Endothelial cell of umbilical vein (primary cell): ENCODE results near the gene MTO1.

Source experiments
- CTCF ChIP-seq, 2 donors: IDR thresholded peaks; 1 replicate in 1 of 2; 2 replicates in 1 of 2; pipeline ENCODE4 v1.5.1; 2011; ENCODE audit warnings: low read length in 2 of 2, mild to moderate bottlenecking in 2 of 2, moderate library complexity in 2 of 2, control low read depth in 1 of 2, inconsistent platforms in 1 of 2, low read depth in 1 of 2; ENCODE audit not compliant: insufficient read depth in 1 of 2; ENCODE audit errors: extremely low read depth in 1 of 2
- EZH2 ChIP-seq: IDR thresholded peaks from 2 replicates; pipeline ENCODE4 v1.6.1; 2012; ENCODE audit warnings: borderline replicate concordance, low read depth, mild to moderate bottlenecking, moderate library complexity, low read length, inconsistent platforms; ENCODE audit not compliant: severe bottlenecking
- GATA2 ChIP-seq: IDR thresholded peaks from 2 replicates; pipeline ENCODE4 v1.7.0; 2011; ENCODE audit warnings: low read depth, mild to moderate bottlenecking, moderate library complexity, mixed read lengths, low read length; ENCODE audit not compliant: insufficient read length, insufficient read depth
- MAX ChIP-seq: IDR thresholded peaks from 2 replicates; pipeline ENCODE4 v1.6.1; 2011; ENCODE audit not compliant: insufficient read depth, insufficient read length
- POLR2A ChIP-seq: IDR thresholded peaks from 2 replicates; pipeline ENCODE4 v1.6.1; 2012; ENCODE audit warnings: low read depth, mild to moderate bottlenecking, control low read depth, low read length
- POLR2AphosphoS5 ChIP-seq: IDR thresholded peaks from 2 replicates; pipeline ENCODE4 v1.6.1; 2012; ENCODE audit warnings: low read depth, mild to moderate bottlenecking, control low read depth, low read length, moderate library complexity; ENCODE audit not compliant: insufficient read depth

- TF ChIP-seq CTCF (IDR thresholded peaks at IDR 0.05; ENCODE audit: extremely low read depth in 1 of 2, insufficient read depth in 1 of 2, low read depth in 1 of 2, low read length in 2 of 2): no peak
- no peak for TF ChIP-seq POLR2AphosphoS5
- TF ChIP-seq MAX: no peak
- no peak for TF ChIP-seq POLR2A
- TF ChIP-seq GATA2: no peak
- TF ChIP-seq EZH2: no peak
Measured at GRCh38 chr6:73413102-73413501, 48.4 kb upstream of the MTO1 start.
